H9 (cell line): ENCODE results near the gene LIAS. TPM values are rescaled to one million over a fixed set of nuclear protein-coding genes. Genes with fewer than 3 reads are reported as not detected.

Experiments used
- DNase-seq: peaks from one replicate; pipeline ENCODE4 v3.0.0-alpha.2; 2017
- H2AFZ ChIP-seq: one replicate; pipeline ENCODE4 v1.6.1; 2013; ENCODE audit warnings: mild to moderate bottlenecking, low read length, control low read depth, moderate library complexity
- H2AK5ac ChIP-seq: 2 replicates; pipeline ENCODE4 v1.6.1; 2013; ENCODE audit warnings: low read length, control low read depth, mixed read lengths; ENCODE audit not compliant: insufficient read length
- H2BK120ac ChIP-seq: one replicate; pipeline ENCODE4 v1.6.1; 2013; ENCODE audit warnings: low read depth, mild to moderate bottlenecking, low read length, control low read depth, inconsistent platforms; ENCODE audit not compliant: poor library complexity, severe bottlenecking
- H2BK12ac ChIP-seq: 2 replicates; pipeline ENCODE4 v1.6.1; 2013; ENCODE audit warnings: low read length, control low read depth, mixed read lengths, low read depth; ENCODE audit not compliant: insufficient read length
- H2BK15ac ChIP-seq: 2 replicates; pipeline ENCODE4 v1.6.1; 2013; ENCODE audit warnings: low read depth, low read length, control low read depth
- H2BK20ac ChIP-seq: one replicate; pipeline ENCODE4 v1.6.1; 2013; ENCODE audit warnings: low read depth, mild to moderate bottlenecking, low read length, control low read depth, inconsistent platforms; ENCODE audit not compliant: poor library complexity, severe bottlenecking
- H2BK5ac ChIP-seq: 2 replicates; pipeline ENCODE4 v1.6.1; 2013; ENCODE audit warnings: low read length, control low read depth, mixed read lengths; ENCODE audit not compliant: insufficient read length
- H3K14ac ChIP-seq: 2 replicates; pipeline ENCODE4 v1.6.1; 2013; ENCODE audit warnings: low read length, control low read depth; ENCODE audit not compliant: insufficient read depth
- H3K18ac ChIP-seq: 2 replicates; pipeline ENCODE4 v1.6.1; 2013; ENCODE audit warnings: low read depth, mild to moderate bottlenecking, mixed read lengths, low read length, control low read depth; ENCODE audit not compliant: insufficient read length
- H3K23ac ChIP-seq: 2 replicates; pipeline ENCODE4 v1.6.1; 2013; ENCODE audit warnings: low read length, control low read depth, mixed read lengths, low read depth; ENCODE audit not compliant: insufficient read length
- H3K23me2 ChIP-seq: 2 replicates; pipeline ENCODE4 v1.6.1; 2013; ENCODE audit warnings: low read depth, mild to moderate bottlenecking, mixed read lengths, low read length, control low read depth; ENCODE audit not compliant: insufficient read length, poor library complexity, severe bottlenecking
- H3K27ac ChIP-seq: 2 replicates; pipeline ENCODE4 v1.5.1; 2013; ENCODE audit warnings: low read length, control low read depth, mixed read lengths, low read depth; ENCODE audit not compliant: insufficient read length
- H3K27me3 ChIP-seq: 2 replicates; pipeline ENCODE4 v1.6.1; 2013; ENCODE audit warnings: low read length, control low read depth, inconsistent platforms; ENCODE audit not compliant: insufficient read depth
- H3K4ac ChIP-seq: 2 replicates; pipeline ENCODE4 v1.6.1; 2013; ENCODE audit warnings: low read depth, mild to moderate bottlenecking, control low read depth, inconsistent platforms, low read length, moderate library complexity
- H3K4me1 ChIP-seq: 2 replicates; pipeline ENCODE4 v1.6.1; 2013; ENCODE audit warnings: low read length, control low read depth, inconsistent platforms; ENCODE audit not compliant: insufficient read depth
- H3K4me2 ChIP-seq: 2 replicates; pipeline ENCODE4 v1.6.1; 2013; ENCODE audit warnings: low read length, control low read depth, mixed read lengths; ENCODE audit not compliant: insufficient read length, insufficient read depth
- H3K56ac ChIP-seq: 2 replicates; pipeline ENCODE4 v1.6.1; 2013; ENCODE audit warnings: low read depth, mild to moderate bottlenecking, mixed read lengths, low read length, control low read depth; ENCODE audit not compliant: insufficient read length
- H3K79me1 ChIP-seq: 2 replicates; pipeline ENCODE4 v1.6.1; 2013; ENCODE audit warnings: low read depth, mild to moderate bottlenecking, moderate library complexity, low read length, control low read depth, inconsistent platforms; ENCODE audit not compliant: insufficient read depth, poor library complexity, severe bottlenecking
- H3K79me2 ChIP-seq: 2 replicates; pipeline ENCODE4 v1.6.1; 2013; ENCODE audit warnings: low read length, control low read depth, inconsistent platforms; ENCODE audit not compliant: insufficient read depth
- H3K9ac ChIP-seq: 2 replicates; pipeline ENCODE4 v1.6.1; 2013; ENCODE audit warnings: low read length, control low read depth, mixed read lengths; ENCODE audit not compliant: insufficient read length; ENCODE audit errors: extremely low read depth
- H3K9me3 ChIP-seq: one replicate; pipeline ENCODE4 v1.6.1; 2013; ENCODE audit warnings: low read depth, low read length, inconsistent platforms; ENCODE audit not compliant: control insufficient read depth
- H3T11ph ChIP-seq: one replicate; pipeline ENCODE4 v1.6.1; 2013; ENCODE audit warnings: mild to moderate bottlenecking, low read length, control low read depth, inconsistent platforms
- H4K20me1 ChIP-seq: one replicate; pipeline ENCODE4 v1.6.1; 2013; ENCODE audit not compliant: control insufficient read depth, insufficient read length, insufficient read depth
- H4K5ac ChIP-seq: 2 replicates; pipeline ENCODE4 v1.6.1; 2013; ENCODE audit warnings: low read depth, mild to moderate bottlenecking, mixed read lengths, low read length, control low read depth; ENCODE audit not compliant: insufficient read length
- H4K8ac ChIP-seq: replicated peaks from 2 replicates; pipeline ENCODE4 v1.6.1; 2013; ENCODE audit warnings: low read length, control low read depth, mixed read lengths, low read depth; ENCODE audit not compliant: insufficient read length
- H4K91ac ChIP-seq: 2 replicates; pipeline ENCODE4 v1.6.1; 2013; ENCODE audit warnings: low read depth, mild to moderate bottlenecking, moderate library complexity, mixed read lengths, low read length, control low read depth; ENCODE audit not compliant: insufficient read length
- H3K27ac Mint-ChIP-seq, 3 experiments: 2 replicates in 2 of 3; 3 replicates in 1 of 3; pipeline ENCODE4 v1.8.0; 2020 to 2021; ENCODE audit warnings: mixed read lengths in 3 of 3, mild to moderate bottlenecking in 1 of 3, moderate library complexity in 1 of 3
- H3K27me3 Mint-ChIP-seq: 2 replicates; pipeline ENCODE4 v1.8.0; 2021; ENCODE audit warnings: low read depth, mild to moderate bottlenecking, moderate library complexity, mixed read lengths
- H3K36me3 Mint-ChIP-seq, 3 experiments: 2 replicates in 2 of 3; 3 replicates in 1 of 3; pipeline ENCODE4 v1.8.0; 2020 to 2021; ENCODE audit warnings: low read depth in 3 of 3, mixed read lengths in 3 of 3; ENCODE audit not compliant: insufficient read depth in 1 of 3
- H3K4me1 Mint-ChIP-seq, 2 experiments: 2 replicates each; pipeline ENCODE4 v1.8.0; 2020; ENCODE audit warnings: mixed read lengths in 2 of 2
- H3K4me3 Mint-ChIP-seq, 2 experiments: 2 replicates in 1 of 2; 3 replicates in 1 of 2; pipeline ENCODE4 v1.8.0; 2020 to 2021; ENCODE audit warnings: mild to moderate bottlenecking in 2 of 2, mixed read lengths in 2 of 2, moderate library complexity in 1 of 2
- H3K9me3 Mint-ChIP-seq, 2 experiments: 2 replicates in 1 of 2; 3 replicates in 1 of 2; pipeline ENCODE4 v1.8.0; 2020; ENCODE audit warnings: mild to moderate bottlenecking in 2 of 2, mixed read lengths in 2 of 2, moderate library complexity in 1 of 2
- WGBS: extraction: QIAGEN DNeasy Blood & Tissue Kit; methylation state at CpG from one replicate; pipeline ENCODE4 v1.1.7; 2013; ENCODE audit warnings: missing lambda C conversion rate, low lambda C conversion rate, mixed read lengths; ENCODE audit not compliant: insufficient read length; ENCODE audit errors: extremely low coverage; 5-methylcytosine and 5-hydroxymethylcytosine counted together
- total RNA-seq: library from RNA; stranded (reverse); gene quantifications from 2 replicates; pipeline ENCODE4 v1.2.1, GENCODE V29; 2021
- TF ChIP-seq, protein P1 (sequence below): fragments of 200-600 bp; sonication (generic); conservative IDR thresholded peaks from 3 replicates; pipeline ENCODE4 v1.8.0; 2021; ENCODE audit warnings: antibody characterized with exemption, mild to moderate bottlenecking

Gene LIAS
- total RNA-seq, 1 experiment from 2014 or later, result 18.5 TPM

DNA sequence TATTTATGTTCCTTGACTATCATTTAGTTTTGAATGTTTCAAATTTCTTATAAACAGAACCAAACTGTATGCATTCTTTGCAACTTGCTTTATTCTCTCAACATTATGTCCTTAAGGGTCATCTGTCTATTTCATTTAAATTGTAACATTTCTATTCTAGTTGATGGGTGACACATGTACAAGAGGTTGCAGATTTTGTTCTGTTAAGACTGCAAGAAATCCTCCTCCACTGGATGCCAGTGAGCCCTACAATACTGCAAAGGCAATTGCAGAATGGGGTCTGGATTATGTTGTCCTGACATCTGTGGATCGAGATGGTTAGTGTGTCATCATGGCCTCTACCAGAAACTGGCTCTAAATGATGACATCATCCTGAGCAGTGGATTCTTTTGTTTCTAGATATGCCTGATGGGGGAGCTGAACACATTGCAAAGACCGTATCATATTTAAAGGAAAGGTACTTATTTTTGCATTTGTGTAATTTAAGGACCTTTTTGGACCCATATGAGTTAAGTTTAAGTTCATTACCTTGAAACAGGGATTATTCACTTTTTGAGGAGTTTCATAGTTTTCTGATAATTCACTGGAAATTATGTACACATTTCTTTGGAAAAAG is 6.1 kb downstream of the LIAS start:
- Histone ChIP-seq H4K5ac (no peak overlapping the region), H2BK5ac (no peak overlapping the region), H2AFZ (no peak overlapping the region), H4K20me1 (no peaks in the 10 kb centered on the region), H2BK120ac (no peak overlapping the region), H3K9me3 (no peaks in the 10 kb centered on the region), H3K23me2 (no peaks in the 10 kb centered on the region), H2AK5ac (no peak overlapping the region), H4K8ac (no peak overlapping the region), H3K4me1 (no peaks in the 10 kb centered on the region), H3K23ac (no peak overlapping the region), H3K4ac (no peak overlapping the region), H3K4me2 (no peak overlapping the region), H3K27me3 (no peaks in the 10 kb centered on the region), H3K14ac (no peak overlapping the region), H2BK20ac (no peak overlapping the region), H4K91ac (no peak overlapping the region), H3K9ac (no peak overlapping the region), H3K79me2 (no peaks in the 10 kb centered on the region), H3K79me1 (no peaks in the 10 kb centered on the region), H3K56ac (no peak overlapping the region), H2BK15ac (no peak overlapping the region), H3K18ac (no peak overlapping the region), H3K27ac (no peak overlapping the region), H2BK12ac (no peak overlapping the region), H3T11ph (no peak overlapping the region)
- TF ChIP-seq, protein P1, sequence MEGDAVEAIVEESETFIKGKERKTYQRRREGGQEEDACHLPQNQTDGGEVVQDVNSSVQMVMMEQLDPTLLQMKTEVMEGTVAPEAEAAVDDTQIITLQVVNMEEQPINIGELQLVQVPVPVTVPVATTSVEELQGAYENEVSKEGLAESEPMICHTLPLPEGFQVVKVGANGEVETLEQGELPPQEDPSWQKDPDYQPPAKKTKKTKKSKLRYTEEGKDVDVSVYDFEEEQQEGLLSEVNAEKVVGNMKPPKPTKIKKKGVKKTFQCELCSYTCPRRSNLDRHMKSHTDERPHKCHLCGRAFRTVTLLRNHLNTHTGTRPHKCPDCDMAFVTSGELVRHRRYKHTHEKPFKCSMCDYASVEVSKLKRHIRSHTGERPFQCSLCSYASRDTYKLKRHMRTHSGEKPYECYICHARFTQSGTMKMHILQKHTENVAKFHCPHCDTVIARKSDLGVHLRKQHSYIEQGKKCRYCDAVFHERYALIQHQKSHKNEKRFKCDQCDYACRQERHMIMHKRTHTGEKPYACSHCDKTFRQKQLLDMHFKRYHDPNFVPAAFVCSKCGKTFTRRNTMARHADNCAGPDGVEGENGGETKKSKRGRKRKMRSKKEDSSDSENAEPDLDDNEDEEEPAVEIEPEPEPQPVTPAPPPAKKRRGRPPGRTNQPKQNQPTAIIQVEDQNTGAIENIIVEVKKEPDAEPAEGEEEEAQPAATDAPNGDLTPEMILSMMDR, result no peak
- Mint-ChIP-seq H3K4me1 (peaks cover 2 to 4% of the 10 kb centered on the region in 2 experiments; a peak in 1 of 4 replicates), H3K27ac (no peak overlapping the region), H3K27me3 (no peaks in the 10 kb centered on the region), H3K4me3 (no peak overlapping the region), H3K9me3 (no peaks in the 10 kb centered on the region), H3K36me3 (peaks cover 8 to 43% (median 40%) of the 10 kb centered on the region in 3 experiments; a peak in 6 of 7 replicates)
- no CpG with 5 or more reads among the region's 2 CpGs for WGBS
- DNase-seq, result no peak
